Hepatocyte (in vitro differentiated cells): ENCODE results near the gene MOB3C. TPM values are rescaled to one million over a fixed set of nuclear protein-coding genes. Genes with fewer than 3 reads are reported as not detected.

Source experiments
- DNase-seq: peaks from one replicate; pipeline ENCODE4 v3.0.0-alpha.2; 2016; ENCODE audit warnings: low spot score
- H2AFZ ChIP-seq: fragments of 200-600 bp; sonication (generic); 2 replicates; pipeline ENCODE4 v1.6.0; 2016; ENCODE audit warnings: antibody characterized with exemption, mild to moderate bottlenecking
- H3K27ac ChIP-seq: fragments of 200-600 bp; sonication (generic); 2 replicates; pipeline ENCODE4 v1.5.1; 2016; ENCODE audit warnings: mild to moderate bottlenecking
- H3K27me3 ChIP-seq: fragments of 200-600 bp; sonication (generic); 2 replicates; pipeline ENCODE4 v1.6.1; 2016
- H3K36me3 ChIP-seq: fragments of 200-600 bp; sonication (generic); replicated peaks from 2 replicates; pipeline ENCODE4 v1.5.1; 2016; ENCODE audit warnings: low read depth; ENCODE audit not compliant: insufficient read depth
- H3K4me1 ChIP-seq: fragments of 200-600 bp; sonication (generic); 2 replicates; pipeline ENCODE4 v1.5.1; 2016; ENCODE audit warnings: mild to moderate bottlenecking, moderate library complexity; ENCODE audit not compliant: insufficient read depth
- H3K4me2 ChIP-seq: fragments of 200-600 bp; sonication (generic); 2 replicates; pipeline ENCODE4 v1.6.0; 2016
- H3K4me3 ChIP-seq: fragments of 200-600 bp; sonication (generic); 2 replicates; pipeline ENCODE4 v1.5.1; 2016; ENCODE audit warnings: mild to moderate bottlenecking
- H3K79me2 ChIP-seq: fragments of 200-600 bp; sonication (generic); 2 replicates; pipeline ENCODE4 v1.6.0; 2017; ENCODE audit warnings: mild to moderate bottlenecking
- H3K9me2 ChIP-seq: fragments of 200-600 bp; sonication (generic); replicated peaks from 2 replicates; pipeline ENCODE4 v1.6.0; 2017; ENCODE audit warnings: mild to moderate bottlenecking; ENCODE audit not compliant: insufficient read depth
- H3K9me3 ChIP-seq: fragments of 200-600 bp; sonication (generic); 2 replicates; pipeline ENCODE4 v1.5.1; 2016; ENCODE audit warnings: low read depth, mild to moderate bottlenecking
- H4K20me1 ChIP-seq: fragments of 200-600 bp; sonication (generic); 2 replicates; pipeline ENCODE4 v1.6.0; 2016; ENCODE audit warnings: mild to moderate bottlenecking; ENCODE audit not compliant: insufficient read depth, poor library complexity, severe bottlenecking
- EZH2 ChIP-seq: fragments of 200-600 bp; sonication (generic); IDR thresholded peaks from 2 replicates; pipeline ENCODE4 v1.6.1; 2016; ENCODE audit warnings: antibody characterized with exemption, mild to moderate bottlenecking, borderline replicate concordance
- EZH2phosphoT487 ChIP-seq: fragments of 200-600 bp; sonication (generic); IDR thresholded peaks from one replicate; pipeline ENCODE4 v1.6.1; 2018; ENCODE audit warnings: antibody characterized with exemption, mild to moderate bottlenecking, low read depth, moderate library complexity; ENCODE audit not compliant: unreplicated experiment, severe bottlenecking
- WGBS: methylation state at CpG from one replicate; pipeline ENCODE4 v1.1.6; 2016; ENCODE audit warnings: low lambda C conversion rate; ENCODE audit errors: missing lambda C conversion rate; 5-methylcytosine and 5-hydroxymethylcytosine counted together
- polyA plus RNA-seq: library from polyadenylated mRNA; unstranded; fragments of >200 nt; fragmentation: Nextera tagmentation; extraction: Ambion mirVana; gene quantifications from 2 replicates; pipeline ENCODE4 v1.2.1, GENCODE V29; 2016
- total RNA-seq: library from RNA; depleted of rRNA; stranded (reverse); fragments of >200 nt; gene quantifications from 2 replicates; pipeline ENCODE4 v1.2.3, GENCODE V29; 2014
- TF ChIP-seq, protein P1 (sequence below): fragments of 200-600 bp; sonication (generic); IDR thresholded peaks from 2 replicates; pipeline ENCODE4 v1.5.1; 2016; ENCODE audit warnings: antibody characterized with exemption, mild to moderate bottlenecking; ENCODE audit not compliant: poor library complexity

MOB3C gene
- total and polyA plus RNA-seq, 2 experiments from 2014 or later: 5.8 to 6.6 TPM

DNA sequence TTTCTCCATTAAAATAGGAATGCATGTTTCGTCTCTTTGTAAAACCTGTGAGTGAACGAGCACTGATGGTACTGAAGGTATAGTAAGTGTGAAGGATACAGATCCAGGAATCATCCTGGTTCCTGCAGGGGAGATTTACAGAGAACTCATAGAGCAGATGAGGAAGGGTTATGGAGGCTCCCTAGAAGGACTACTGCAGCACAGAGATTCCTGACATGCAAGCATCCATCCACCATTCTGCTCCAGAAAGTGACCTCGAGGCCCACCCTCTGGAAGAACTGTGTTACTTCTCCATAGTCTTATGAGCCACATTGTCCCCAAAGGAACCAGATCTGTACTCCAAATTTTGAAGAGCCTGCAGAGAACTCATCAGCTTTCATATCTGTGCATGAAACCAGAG, 27.1 kb downstream of the MOB3C start:
- WGBS: 96% methylated on average over 3 of the region's 3 CpGs
- Histone ChIP-seq H3K4me3 (no peak overlapping the region), H3K9me3 (no peaks in the 10 kb centered on the region), H3K27ac (no peak overlapping the region), H4K20me1 (no peaks in the 10 kb centered on the region), H2AFZ (no peak overlapping the region), H3K4me2 (no peak overlapping the region), H3K27me3 (no peaks in the 10 kb centered on the region), H3K79me2 (no peaks in the 10 kb centered on the region), H3K36me3 (no peaks in the 10 kb centered on the region), H3K4me1 (no peaks in the 10 kb centered on the region), H3K9me2 (no peaks in the 10 kb centered on the region)
- DNase-seq: no peak
- TF ChIP-seq, protein P1, sequence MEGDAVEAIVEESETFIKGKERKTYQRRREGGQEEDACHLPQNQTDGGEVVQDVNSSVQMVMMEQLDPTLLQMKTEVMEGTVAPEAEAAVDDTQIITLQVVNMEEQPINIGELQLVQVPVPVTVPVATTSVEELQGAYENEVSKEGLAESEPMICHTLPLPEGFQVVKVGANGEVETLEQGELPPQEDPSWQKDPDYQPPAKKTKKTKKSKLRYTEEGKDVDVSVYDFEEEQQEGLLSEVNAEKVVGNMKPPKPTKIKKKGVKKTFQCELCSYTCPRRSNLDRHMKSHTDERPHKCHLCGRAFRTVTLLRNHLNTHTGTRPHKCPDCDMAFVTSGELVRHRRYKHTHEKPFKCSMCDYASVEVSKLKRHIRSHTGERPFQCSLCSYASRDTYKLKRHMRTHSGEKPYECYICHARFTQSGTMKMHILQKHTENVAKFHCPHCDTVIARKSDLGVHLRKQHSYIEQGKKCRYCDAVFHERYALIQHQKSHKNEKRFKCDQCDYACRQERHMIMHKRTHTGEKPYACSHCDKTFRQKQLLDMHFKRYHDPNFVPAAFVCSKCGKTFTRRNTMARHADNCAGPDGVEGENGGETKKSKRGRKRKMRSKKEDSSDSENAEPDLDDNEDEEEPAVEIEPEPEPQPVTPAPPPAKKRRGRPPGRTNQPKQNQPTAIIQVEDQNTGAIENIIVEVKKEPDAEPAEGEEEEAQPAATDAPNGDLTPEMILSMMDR: no peak
- TF ChIP-seq EZH2 (no peak), EZH2phosphoT487 (no peak)

DNA sequence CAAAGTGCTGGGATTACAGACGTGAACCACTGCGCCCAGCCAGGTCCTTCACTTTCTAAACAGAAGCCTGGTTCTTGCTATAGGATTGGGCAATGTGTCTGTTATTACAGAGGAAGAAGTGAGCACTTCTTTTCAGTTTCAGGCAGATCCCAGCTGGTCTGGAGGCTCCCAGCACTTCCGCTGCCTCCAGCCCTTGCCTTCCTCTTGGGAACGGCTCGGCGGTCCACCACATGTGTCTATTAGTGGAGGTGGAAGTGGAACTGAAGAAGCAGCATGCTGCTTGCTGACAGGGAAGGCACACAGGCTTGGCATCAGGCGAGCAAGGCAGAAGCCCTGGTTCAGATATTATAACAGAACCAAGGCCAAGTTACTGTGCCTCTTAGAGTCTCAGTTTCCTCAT, 29.5 kb downstream of the MOB3C start:
- Histone ChIP-seq H3K36me3 (no peaks in the 10 kb centered on the region), H3K27me3 (no peaks in the 10 kb centered on the region), H3K4me2 (no peak overlapping the region), H4K20me1 (no peaks in the 10 kb centered on the region), H3K27ac (no peak overlapping the region), H3K9me3 (no peaks in the 10 kb centered on the region), H3K79me2 (no peaks in the 10 kb centered on the region), H3K4me3 (no peak overlapping the region), H3K4me1 (no peaks in the 10 kb centered on the region), H2AFZ (no peak overlapping the region), H3K9me2 (no peaks in the 10 kb centered on the region)
- no peak for DNase-seq
- TF ChIP-seq EZH2: no peak
- TF ChIP-seq, protein P1: no peak
- 92% methylated on average over 7 of the region's 7 CpGs for WGBS

DNA sequence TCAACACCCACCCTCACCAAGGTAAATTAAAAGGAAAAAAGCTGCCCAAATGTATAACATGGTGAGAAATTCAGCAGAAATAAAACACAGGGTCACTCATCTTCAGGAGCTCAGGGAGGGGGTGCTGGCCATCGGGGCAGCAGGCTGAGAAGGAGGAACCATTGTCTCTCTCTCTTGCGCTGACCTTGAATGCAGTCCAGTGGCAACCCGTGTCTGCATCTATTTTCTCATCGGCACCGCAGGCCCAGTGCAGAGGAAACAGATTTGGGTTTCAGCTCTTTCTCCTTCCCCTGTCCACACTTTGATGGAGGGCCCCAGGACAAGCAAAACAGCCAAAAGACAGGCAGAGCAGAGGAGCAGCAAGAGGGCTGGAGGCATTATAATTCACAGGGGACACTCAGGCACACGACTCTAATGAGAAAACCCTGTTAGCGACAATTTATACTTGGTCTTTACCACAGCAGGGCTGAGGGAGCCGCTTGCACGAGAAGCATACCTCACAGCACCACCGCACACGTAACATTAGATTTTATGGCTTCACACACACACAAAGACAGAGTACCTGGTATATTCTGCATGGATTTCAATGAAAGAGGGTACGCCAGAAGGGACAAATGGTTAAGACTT, 31.2 kb downstream of the MOB3C start:
- no peaks in the 10 kb centered on the region for H3K79me2 ChIP-seq
- H3K4me1 ChIP-seq: no peaks in the 10 kb centered on the region
- H3K4me3 ChIP-seq: no peak overlapping the region
- no peak overlapping the region for H2AFZ ChIP-seq
- H4K20me1 ChIP-seq: no peaks in the 10 kb centered on the region
- no peak overlapping the region for H3K4me2 ChIP-seq
- no peaks in the 10 kb centered on the region for H3K27me3 ChIP-seq
- WGBS: 91% methylated on average over 12 of the region's 12 CpGs
- no peaks in the 10 kb centered on the region for H3K9me3 ChIP-seq
- no peak for DNase-seq
- no peaks in the 10 kb centered on the region for H3K9me2 ChIP-seq
- H3K27ac ChIP-seq: no peak overlapping the region
- no peaks in the 10 kb centered on the region for H3K36me3 ChIP-seq
- TF ChIP-seq, protein P1: no peak
- TF ChIP-seq EZH2phosphoT487 (no peak), EZH2 (no peak)

DNA sequence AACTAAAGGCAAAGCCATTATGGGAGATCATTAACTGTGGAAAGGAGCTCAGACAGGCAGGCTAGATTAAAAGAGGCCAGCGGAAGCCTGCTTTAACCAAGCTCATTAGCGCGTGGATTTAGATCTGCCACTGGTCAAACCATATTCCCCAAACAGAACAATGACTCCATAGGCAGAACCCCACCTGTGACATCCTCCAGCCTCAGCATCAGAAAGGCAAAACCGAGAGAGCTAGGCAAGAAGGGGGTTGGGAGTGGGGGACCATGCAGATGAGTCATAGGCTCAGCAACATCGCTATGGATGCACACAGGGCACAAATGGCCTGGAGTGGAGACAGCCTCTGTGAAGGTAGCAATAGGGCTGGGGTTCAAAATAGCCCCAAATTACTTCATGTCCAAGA, 33.1 kb downstream of the MOB3C start:
- Histone ChIP-seq H3K4me2 (no peak overlapping the region), H3K4me1 (no peaks in the 10 kb centered on the region), H3K9me2 (no peaks in the 10 kb centered on the region), H3K36me3 (no peaks in the 10 kb centered on the region), H4K20me1 (no peaks in the 10 kb centered on the region), H3K79me2 (no peaks in the 10 kb centered on the region), H3K27ac (no peak overlapping the region), H3K27me3 (no peaks in the 10 kb centered on the region), H3K4me3 (no peak overlapping the region), H2AFZ (no peak overlapping the region), H3K9me3 (no peaks in the 10 kb centered on the region)
- no peak for DNase-seq
- WGBS: 85% methylated on average over 5 of the region's 5 CpGs
- TF ChIP-seq EZH2 (no peak), EZH2phosphoT487 (no peak)
- TF ChIP-seq, protein P1: no peak
